Colonic mucosa (tissue), 4 donors: Measurements from ENCODE around the gene NT5DC3. TPM values are rescaled to one million over a fixed set of nuclear protein-coding genes. Genes with fewer than 3 reads are reported as not detected.

Source experiments
- DNase-seq: peaks from one replicate; pipeline ENCODE4 v3.0.0-alpha.2; 2020
- H3K27ac ChIP-seq: fragments of 200-600 bp; one replicate; pipeline ENCODE4 v1.8.0; 2021
- H3K27me3 ChIP-seq: fragments of 200-600 bp; one replicate; pipeline ENCODE4 v1.8.0; 2021
- H3K36me3 ChIP-seq: fragments of 200-600 bp; one replicate; pipeline ENCODE4 v1.8.0; 2021
- H3K4me1 ChIP-seq: fragments of 200-600 bp; one replicate; pipeline ENCODE4 v1.8.0; 2021; ENCODE audit warnings: mild to moderate bottlenecking
- H3K4me3 ChIP-seq: fragments of 200-600 bp; one replicate; pipeline ENCODE4 v1.8.0; 2021
- H3K9ac ChIP-seq, 2 donors: one replicate each; pipeline ENCODE4 v1.7.0; 2013; ENCODE audit warnings: control low read depth in 2 of 2, low read depth in 2 of 2, low read length in 2 of 2
- H3K9me3 ChIP-seq: fragments of 200-600 bp; one replicate; pipeline ENCODE4 v1.8.0; 2021
- intact Hi-C: fragments of 100-400 bp; cut with DNase I; formaldehyde crosslinking; loops from one replicate; pipeline ENCODE4 v1.14.1; 2022
- total RNA-seq, 2 donors: library from RNA; stranded (reverse); fragmentation: NEBNext Ultra II Directional in 1 of 2; extraction: Animal tissue kit (Norgen Biotek cat#: 25700) in 1 of 2; gene quantifications; one replicate each; pipeline ENCODE4 v1.2.1, GENCODE V29; 2021
- TF ChIP-seq, protein P1 (sequence below): fragments of 200-600 bp; IDR thresholded peaks from one replicate; pipeline ENCODE4 v1.8.0; 2022; ENCODE audit warnings: antibody characterized with exemption, mild to moderate bottlenecking
- donor health status: healthy.
- donor health status: DM: no; HTN: no; CAD: no.
- donor health status: DM: no; HTN: no; CAD: no.

The NT5DC3 gene
- total RNA-seq, 2 donors from 2014 or later: 10.0 to 22.6 TPM

DNA sequence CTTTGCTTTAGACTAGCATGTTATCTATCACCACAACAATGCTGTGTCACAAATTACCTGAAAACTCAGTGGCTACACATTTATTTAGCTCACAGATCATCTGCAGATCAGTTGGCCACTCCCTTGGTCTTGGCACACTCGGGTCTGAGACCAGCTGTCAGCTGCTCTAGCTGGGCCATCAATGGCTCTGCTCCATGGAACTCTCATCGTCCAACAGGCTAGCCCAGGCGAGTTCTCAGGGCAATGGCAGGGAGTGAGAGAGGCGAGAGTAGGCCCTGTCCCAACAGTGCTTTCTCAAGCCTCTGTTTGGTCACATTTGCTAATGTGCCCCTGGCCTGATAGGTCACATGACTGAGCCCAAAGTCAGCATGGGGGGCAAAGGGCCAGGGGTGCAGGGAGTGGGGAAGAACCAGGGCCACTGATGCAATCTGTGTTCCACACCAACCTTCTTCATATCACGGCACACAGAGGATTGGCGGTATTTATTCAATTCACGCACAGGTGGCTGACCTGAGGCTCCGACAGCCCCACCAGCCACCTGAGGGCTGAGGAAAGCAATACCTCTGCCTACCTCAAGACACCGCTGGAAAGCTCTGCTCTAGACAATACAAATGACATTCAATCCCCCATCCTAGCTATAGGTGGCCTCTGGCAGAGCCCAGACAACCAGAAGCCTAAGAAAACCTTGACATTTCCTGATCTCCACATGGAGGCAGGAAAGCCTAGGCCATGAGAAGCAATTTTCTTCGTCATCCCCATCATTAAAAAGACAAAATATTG, 82.5 kb downstream of the NT5DC3 start:
- Histone ChIP-seq H3K4me3 (no peak overlapping the region), H3K27me3 (no peaks in the 10 kb centered on the region), H3K9ac (no peak overlapping the region), H3K4me1 (no peaks in the 10 kb centered on the region), H3K36me3 (no peaks in the 10 kb centered on the region), H3K27ac (no peak overlapping the region), H3K9me3 (no peaks in the 10 kb centered on the region)
- TF ChIP-seq, protein P1, sequence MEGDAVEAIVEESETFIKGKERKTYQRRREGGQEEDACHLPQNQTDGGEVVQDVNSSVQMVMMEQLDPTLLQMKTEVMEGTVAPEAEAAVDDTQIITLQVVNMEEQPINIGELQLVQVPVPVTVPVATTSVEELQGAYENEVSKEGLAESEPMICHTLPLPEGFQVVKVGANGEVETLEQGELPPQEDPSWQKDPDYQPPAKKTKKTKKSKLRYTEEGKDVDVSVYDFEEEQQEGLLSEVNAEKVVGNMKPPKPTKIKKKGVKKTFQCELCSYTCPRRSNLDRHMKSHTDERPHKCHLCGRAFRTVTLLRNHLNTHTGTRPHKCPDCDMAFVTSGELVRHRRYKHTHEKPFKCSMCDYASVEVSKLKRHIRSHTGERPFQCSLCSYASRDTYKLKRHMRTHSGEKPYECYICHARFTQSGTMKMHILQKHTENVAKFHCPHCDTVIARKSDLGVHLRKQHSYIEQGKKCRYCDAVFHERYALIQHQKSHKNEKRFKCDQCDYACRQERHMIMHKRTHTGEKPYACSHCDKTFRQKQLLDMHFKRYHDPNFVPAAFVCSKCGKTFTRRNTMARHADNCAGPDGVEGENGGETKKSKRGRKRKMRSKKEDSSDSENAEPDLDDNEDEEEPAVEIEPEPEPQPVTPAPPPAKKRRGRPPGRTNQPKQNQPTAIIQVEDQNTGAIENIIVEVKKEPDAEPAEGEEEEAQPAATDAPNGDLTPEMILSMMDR: no peak
- no peak for DNase-seq
- intact Hi-C loops: no loop called here

DNA sequence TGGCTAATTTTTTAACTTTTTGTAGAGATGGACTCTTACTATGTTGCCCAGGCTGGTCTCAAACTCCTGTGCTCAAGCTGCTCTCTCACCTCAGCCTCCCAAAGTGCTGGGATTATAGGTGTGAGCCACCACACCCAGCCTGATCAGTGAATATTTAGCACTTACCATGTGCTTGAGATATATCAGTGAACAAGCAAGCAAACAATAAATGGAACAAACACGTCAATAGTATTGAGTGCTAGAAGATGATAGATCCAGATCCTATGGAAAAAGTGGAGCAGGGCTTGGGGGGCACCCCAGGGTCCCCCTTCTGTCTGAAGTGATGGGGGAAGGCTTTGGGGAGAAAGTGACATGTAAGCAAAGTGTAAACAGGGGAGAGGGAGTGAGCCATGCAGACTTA, 83.8 kb downstream of the NT5DC3 start:
- no peak overlapping the region for H3K4me3 ChIP-seq

GRCh38 chr12:103756443-103756842, 84.6 kb downstream of the NT5DC3 start:
- Histone ChIP-seq H3K9ac (no peak overlapping the region), H3K36me3 (no peaks in the 10 kb centered on the region), H3K27ac (no peak overlapping the region), H3K27me3 (no peaks in the 10 kb centered on the region), H3K9me3 (no peaks in the 10 kb centered on the region), H3K4me1 (no peaks in the 10 kb centered on the region), H3K4me3 (no peak overlapping the region)
- no peak for DNase-seq
- intact Hi-C loops: no loop called here
- TF ChIP-seq, protein P1: no peak

More for the DNA sequence above, 83.8 kb downstream of the NT5DC3 start:
- H3K9me3 ChIP-seq: no peaks in the 10 kb centered on the region
- intact Hi-C loops: no loop called here
- TF ChIP-seq, protein P1: no peak
- H3K9ac ChIP-seq: no peak overlapping the region
- no peaks in the 10 kb centered on the region for H3K36me3 ChIP-seq
- H3K4me1 ChIP-seq: no peaks in the 10 kb centered on the region
- DNase-seq: no peak
- H3K27me3 ChIP-seq: no peaks in the 10 kb centered on the region
- no peak overlapping the region for H3K27ac ChIP-seq

DNA sequence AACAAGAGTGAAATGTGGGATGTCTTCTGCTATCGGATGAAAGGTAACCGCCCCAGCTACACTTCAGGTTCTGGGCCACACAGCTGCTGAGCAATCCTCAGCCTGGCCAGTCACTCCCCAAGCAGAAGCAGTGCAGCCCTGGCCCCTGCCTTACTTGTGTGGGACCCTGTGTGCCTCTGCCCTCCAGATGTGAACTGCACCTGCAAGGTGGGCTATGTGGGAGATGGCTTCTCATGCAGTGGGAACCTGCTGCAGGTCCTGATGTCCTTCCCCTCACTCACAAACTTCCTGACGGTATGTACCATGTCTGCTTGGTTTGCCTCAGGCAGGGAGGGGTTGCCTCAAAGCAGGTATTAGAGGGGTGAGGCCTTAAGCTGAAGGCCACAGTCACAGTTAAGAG, 85.6 kb downstream of the NT5DC3 start:
- DNase-seq: no peak
- Histone ChIP-seq H3K36me3 (no peaks in the 10 kb centered on the region), H3K9ac (no peak overlapping the region), H3K27me3 (no peaks in the 10 kb centered on the region), H3K4me1 (no peaks in the 10 kb centered on the region), H3K9me3 (no peaks in the 10 kb centered on the region), H3K4me3 (no peak overlapping the region), H3K27ac (no peak overlapping the region)
- intact Hi-C loops: no loop called here
- TF ChIP-seq, protein P1: no peak

GRCh38 chr12:103751600-103751999, 89.4 kb downstream of the NT5DC3 start:
- TF ChIP-seq, protein P1: no peak
- Histone ChIP-seq H3K9ac (no peak overlapping the region), H3K27ac (no peak overlapping the region), H3K36me3 (no peaks in the 10 kb centered on the region), H3K9me3 (no peaks in the 10 kb centered on the region), H3K4me3 (no peak overlapping the region), H3K4me1 (no peaks in the 10 kb centered on the region), H3K27me3 (no peaks in the 10 kb centered on the region)
- intact Hi-C loops: no loop called here
- DNase-seq: no peak
